Glomerular endothelial cell (primary cell): ENCODE measurements around the gene ZNF69. TPM values are rescaled to one million over a fixed set of nuclear protein-coding genes. Genes with fewer than 3 reads are reported as not detected.
"Not testable (repeated sequence)": the region's sequence is repeated elsewhere in the genome, so short reads cannot be mapped to it uniquely, and the experiment has no call there.

ENCODE experiments used
- DNase-seq: peaks from one replicate; pipeline ENCODE4 v3.0.0-alpha.2; 2011; ENCODE audit warnings: low read depth, low spot score; ENCODE audit errors: extremely low read depth
- total RNA-seq: library from RNA; depleted of rRNA; stranded (reverse); fragments of >200 nt; gene quantifications from 2 replicates; pipeline ENCODE4 v1.2.3, GENCODE V29; 2015

The ZNF69 gene
- total RNA-seq, result 10.1 and 15.2 TPM in 2 replicates

DNA sequence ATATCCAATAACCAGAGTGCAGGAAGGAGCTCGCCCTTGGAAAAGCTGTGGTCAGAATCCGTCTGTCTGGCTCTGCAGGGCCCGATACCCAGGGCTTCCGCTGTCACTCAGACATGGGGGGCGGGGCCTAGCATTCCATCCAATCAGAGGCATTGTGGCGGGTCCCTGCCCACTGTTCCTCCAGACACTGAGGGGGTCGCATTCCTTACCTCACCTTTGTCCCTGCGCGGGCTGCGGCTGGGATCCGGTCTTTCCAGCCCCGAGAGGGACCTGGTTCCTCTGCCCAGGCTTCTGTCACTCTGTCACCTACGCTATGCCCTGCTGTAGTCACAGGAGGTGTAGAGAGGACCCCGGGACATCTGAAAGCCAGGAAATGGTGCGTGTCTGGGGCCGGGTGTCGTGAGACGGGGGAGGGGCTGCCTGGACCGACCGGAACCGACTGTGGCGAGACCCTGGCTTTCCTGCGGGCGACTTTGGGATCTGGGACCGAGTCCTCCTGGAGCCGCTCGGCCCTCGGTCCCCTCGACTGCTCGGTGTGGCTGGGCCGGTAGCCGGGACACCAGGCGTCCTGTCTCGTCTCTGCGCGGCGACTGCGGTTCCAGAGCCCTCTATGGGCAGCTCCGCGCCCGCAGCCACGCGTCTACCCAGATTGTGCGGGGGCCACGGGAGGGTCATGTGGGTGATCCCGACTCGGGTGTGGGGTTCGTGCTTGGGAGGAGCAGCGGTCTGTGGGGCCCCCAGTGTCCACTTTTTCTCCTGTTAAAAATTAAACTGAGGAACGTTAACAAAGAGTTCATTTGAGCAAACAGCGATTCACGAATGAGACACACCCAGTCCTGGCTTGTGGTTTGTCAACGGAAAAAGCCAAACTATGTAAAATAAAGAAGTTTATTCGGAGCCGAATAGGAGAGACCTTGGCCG, at the start of gene ZNF69:
Gene ZNF69, plus strand, starts transcription at position 172 of the 921 bp plus-strand sequence. Its CDS starts 142 bp downstream, at position 314.
- DNase-seq, result no peak

DNA sequence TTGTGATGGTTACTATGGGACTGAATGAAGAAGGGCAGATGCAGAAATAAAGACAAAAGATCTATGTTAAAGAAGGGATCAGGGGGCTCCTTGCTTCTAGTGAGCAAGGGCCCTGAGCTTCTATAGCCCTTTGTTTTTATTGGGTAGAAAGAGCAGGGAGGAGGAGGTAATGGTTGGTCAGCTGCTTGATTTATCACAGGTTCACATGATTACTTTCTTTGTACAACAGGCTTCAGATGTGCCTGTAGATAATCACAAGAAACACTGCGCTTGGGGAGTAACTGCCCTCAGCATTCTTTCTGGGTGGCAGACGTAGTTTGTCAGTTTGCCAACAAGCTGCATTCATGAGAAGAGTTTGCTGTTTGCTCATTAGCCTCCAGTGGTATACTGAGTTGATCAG, 43.9 kb upstream of the ZNF69 start:
- no peak for DNase-seq

DNA sequence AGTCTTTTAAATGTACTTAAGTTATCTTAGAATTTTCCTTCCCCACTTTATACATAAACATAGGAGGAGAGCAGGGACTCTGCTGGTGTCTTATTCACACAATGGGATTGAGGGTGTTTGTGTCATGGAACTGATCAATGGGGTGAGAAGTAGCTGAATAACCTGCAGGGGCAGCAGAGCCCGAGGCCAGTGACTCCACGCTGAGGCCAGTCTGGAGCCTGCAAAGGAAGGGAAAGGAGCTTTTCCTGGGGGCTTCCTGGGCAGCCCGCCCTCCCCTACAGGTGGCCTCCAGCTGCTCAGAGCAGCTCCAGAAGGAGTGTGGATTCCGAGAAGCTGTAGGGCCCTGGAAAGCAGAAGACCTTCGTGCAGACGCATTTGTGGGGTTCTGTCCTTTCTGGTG, 40.0 kb upstream of the ZNF69 start:
- DNase-seq, result not testable (repeated sequence)

DNA sequence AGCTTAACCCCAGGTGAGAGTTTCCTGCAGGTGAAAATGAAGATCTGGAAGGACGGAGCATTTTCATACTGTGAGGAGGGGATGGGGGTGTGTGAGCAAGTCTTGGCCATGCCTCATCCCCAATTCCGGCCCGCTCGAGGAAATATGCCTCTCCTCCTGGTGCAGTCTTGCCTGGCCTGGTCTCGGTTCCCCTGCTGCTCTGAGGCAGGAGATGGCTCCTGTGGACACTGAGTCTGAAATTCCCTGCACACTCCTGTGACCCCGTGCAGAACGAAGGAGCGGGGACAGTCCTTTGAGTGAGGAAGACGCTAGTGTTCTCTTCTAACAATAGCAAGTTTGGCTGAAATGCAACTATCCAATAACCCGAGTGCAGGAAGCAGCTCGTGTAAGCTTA, 39.4 kb upstream of the ZNF69 start:
- no peak for DNase-seq

DNA sequence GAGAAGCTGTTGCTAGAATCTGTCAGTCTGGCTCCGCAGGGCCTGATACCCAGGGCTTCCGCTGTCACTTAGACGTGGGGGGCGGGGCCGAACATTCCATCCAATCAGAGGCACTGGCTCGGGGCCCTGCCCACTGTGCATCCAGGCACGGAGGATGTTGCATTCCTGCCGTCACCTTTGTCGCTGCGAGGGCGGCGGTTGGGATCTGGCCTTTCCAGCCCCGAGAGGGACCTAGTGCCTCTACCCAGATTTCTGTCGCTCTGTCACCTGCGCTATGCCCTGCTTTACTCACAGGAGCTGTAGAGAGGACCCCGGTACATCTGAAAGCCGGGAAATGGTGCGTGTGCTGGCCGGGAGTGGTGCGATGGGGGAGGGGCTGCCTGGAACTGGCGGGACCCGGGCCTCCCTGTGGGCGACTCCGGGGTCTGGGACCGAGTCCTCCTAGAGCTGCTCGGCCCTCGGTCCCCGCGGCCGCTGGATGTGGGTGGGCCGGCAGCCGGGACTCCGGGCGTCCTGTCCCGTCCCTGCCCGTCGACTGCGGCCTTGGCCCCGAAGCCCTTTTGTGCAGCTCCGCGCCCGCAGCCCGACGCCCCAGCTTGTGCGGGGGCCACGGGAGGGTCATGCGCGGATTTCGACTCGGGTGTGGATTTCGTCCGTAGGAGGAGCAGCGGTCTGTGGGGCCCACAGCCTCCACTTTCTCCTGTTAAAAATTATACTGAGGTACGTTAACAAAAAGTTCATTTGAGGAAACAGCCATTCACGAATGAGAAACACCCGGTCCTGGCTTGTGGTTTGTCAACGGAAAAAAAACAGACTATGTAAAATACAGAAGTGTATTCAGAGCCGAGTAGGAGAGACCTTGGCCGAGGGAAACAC, 38.8 kb upstream of the ZNF69 start, which contains the start of gene ZNF439:
Gene ZNF439, plus strand, starts transcription at position 133 of the 876 bp plus-strand sequence. Its CDS starts 142 bp downstream, at position 275.
- no peak for DNase-seq

DNA sequence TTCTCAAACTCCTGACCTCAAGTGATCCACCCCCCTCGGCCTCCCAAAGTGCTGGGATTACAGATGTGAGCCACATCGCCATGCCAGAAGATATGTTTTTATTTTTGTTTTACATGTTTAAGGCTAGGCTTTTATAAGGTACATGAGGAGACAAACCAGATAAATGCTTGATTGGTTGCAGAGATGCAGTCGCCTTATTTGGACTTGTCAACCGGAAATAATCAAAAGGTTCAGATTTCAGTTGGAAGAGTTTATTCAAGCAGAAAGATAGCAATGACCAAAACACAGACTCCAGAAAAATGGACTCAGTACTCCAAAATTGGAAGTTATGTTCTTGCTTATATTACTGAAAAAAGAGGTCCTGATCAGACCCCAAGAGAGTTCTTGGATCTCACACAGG, 37.3 kb upstream of the ZNF69 start:
- not testable (repeated sequence) for DNase-seq

DNA sequence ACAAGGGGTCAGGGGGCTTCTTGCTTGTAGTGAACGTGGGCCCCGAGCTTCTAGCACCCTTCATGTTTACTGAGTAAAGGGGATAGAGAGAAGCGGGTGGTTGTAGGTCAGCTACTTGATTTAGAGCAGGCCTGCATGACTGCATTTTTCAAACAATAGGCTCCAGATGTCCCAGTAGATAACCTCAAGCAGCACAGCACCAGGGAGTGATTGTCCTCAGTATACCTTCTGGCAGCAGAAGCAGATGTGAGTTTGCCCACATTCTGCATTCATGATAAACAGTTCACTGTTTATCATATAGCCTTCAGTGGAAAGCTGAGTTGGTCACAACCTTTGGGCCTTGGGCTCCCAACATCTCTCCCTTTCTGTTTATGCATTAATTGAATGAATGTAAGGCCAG, 34.2 kb upstream of the ZNF69 start:
- DNase-seq, result no peak

DNA sequence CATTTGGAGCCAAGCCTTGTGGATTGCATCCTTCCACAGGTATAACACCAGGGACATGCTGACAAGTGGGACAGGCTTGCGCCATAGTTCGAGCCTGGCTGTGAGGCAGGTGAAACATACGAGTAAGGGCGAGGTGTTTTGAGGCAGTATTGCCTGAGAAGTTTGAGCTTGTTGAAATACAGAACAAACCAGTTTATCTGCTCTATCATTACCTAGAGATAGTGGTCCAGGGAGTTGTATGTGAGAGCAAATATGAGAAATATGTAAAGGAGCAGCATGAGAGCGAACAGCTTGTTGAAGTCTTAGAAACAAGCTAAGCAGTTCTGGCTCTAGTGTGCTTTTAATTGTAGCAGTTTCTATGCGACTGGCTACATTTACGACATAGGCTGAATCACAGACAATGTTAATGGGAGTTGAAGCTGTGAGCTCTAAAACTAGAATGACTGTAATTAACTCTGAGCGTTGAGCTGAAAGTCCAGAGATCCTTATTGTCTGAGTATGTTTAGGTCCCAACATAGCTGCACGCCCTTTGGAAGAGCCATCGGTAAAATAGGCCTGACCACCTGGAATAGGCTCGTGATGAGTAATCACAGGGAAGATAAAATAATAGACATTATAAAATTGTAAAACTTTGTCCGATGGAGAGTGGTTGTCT, 30.9 kb upstream of the ZNF69 start:
- no peak for DNase-seq

DNA sequence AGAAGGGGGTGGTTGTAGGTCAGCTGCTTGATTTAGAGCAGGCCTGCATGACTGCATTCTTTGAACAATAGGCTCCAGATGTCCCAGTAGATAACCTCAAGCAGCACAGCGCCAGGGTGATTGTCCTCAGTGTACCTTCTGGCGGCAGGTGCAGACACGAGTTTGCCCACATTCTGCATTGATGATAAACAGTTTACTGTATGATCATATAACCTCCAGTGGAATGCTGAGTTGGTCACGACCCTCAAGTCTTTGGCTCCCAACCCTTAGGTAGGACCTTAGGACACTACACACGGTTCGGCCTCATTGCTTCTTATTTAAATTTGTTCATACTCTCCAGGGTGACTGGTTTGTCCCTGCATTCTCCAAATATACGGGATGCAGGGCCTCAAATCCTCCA, 26.9 kb upstream of the ZNF69 start:
- no peak for DNase-seq

DNA sequence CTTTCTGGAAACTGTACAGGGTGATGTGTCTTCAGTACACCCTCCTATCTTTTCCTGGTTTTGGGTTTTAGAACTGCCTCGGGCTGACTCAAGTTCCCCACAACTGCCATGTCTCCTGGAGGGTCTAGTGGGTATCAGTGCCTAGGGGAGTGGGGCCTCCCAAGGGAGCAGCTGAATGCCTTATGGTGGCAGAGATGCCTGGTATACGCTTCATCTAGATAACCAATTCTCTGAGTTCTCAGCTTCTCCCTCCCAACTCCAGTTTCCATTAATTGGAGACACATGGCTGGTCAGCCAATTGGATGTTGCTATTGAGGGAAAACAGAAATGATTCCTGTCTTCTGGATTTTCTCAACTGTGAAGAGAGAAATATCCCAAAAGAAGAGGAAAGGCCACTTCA, 26.3 kb upstream of the ZNF69 start:
- DNase-seq, result no peak

DNA sequence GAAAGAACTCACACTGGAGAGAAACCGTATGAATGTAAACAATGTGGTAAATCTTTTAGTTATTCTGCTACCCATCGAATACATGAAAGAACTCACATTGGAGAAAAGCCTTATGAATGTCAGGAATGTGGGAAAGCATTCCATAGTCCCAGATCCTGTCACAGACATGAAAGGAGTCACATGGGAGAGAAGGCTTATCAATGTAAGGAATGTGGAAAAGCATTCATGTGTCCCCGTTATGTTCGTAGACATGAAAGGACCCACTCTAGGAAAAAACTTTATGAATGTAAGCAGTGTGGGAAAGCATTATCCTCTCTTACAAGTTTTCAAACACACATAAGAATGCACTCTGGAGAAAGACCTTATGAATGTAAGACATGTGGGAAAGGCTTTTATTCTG, 19.8 kb upstream of the ZNF69 start:
- DNase-seq, result not testable (repeated sequence)

DNA sequence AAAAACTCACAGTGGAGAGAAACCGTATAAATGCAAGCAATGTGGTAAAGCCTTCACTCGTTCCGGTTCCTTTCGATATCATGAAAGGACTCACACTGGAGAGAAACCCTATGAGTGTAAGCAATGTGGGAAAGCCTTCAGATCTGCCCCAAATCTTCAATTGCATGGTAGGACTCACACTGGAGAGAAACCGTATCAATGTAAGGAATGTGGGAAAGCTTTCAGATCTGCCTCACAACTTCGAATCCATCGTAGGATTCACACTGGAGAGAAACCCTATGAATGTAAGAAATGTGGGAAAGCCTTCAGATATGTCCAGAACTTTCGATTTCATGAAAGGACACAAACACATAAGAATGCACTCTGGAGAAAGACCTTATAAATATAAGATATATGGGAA, 19.4 kb upstream of the ZNF69 start:
- DNase-seq, result no peak

DNA sequence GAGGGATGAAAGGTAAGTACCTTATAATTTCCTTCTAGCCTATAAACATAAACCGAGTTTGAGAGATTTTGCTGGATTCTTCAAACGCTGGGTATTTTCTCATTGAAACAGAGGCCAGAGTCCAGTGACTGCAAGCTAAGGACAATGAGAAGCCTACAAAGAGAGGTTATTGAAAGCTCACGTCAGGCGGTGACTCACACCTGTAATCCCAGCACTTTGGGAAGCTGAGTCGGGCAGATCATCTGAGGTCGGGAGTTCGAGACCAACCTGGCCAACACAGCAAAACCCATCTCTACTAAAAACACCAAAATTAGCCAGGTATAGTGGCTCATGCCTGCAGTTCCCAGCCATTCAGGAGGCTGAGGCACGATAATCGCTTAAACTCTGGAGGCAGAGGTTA, 15.0 kb upstream of the ZNF69 start:
- no peak for DNase-seq

DNA sequence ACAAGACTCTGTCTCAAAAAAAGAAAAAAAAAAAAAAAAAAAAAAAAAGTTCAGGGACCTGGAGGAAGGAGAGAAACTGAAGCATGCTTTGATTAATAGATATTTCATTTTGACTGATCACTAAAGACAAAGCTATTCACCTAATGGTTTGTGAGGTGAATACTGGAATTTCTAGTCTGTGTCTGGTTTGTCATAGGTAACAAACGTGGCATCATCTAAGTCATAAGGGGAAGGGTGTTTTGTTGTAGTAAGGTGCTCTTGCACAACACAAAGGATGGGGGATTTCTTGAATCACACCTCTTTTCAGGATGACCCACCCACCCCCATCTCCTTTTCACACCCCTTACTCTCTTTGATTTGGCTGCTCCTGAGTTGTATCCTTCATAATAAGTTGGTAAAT, 13.8 kb upstream of the ZNF69 start:
- no peak for DNase-seq

DNA sequence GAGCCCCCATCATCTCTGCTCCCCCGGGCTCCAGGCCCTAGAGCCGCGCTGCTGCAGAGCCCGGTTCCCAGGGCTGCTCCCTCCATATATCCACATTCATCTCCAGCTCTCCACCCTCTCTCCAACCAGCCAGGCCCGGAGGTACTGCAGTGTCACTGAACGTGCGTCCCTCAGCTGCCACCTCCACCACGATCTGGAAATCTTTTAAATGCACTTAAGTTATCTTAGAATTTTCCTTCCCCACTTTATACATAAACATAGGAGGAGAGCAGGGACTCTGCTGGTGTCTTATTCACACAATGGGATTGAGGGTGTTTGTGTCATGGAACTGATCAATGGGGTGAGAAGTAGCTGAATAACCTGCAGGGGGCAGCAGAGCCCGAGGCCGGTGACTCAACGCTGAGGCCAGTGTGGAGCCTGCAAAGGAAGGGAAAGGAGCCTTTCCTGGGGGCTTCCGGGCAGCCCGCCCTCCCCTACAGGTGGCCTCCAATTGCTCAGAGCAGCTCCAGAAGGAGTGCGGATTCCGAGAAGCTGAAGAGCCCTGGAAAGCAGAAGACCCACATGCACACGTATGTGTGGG, 7.8 kb upstream of the ZNF69 start:
- DNase-seq, result not testable (repeated sequence)

DNA sequence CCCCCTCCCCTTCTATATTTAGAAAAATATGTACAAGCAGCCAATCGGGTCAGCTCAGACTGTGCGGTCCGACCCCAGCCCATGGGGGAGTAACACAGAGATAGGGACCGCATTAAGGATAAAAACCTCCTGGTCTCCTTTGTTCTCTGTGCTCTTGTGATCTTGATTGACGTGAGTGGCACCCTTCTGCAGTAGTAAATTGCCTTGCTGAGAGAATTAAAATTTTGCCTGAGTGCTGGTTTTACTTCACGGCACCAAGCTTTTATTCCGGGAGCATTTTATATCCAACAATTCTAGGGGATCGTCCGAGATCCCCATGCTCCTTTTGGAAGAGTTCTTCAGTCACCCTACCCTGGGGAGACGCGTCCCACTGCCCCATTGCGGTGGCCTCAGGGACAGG, 7.0 kb upstream of the ZNF69 start:
- no peak for DNase-seq

DNA sequence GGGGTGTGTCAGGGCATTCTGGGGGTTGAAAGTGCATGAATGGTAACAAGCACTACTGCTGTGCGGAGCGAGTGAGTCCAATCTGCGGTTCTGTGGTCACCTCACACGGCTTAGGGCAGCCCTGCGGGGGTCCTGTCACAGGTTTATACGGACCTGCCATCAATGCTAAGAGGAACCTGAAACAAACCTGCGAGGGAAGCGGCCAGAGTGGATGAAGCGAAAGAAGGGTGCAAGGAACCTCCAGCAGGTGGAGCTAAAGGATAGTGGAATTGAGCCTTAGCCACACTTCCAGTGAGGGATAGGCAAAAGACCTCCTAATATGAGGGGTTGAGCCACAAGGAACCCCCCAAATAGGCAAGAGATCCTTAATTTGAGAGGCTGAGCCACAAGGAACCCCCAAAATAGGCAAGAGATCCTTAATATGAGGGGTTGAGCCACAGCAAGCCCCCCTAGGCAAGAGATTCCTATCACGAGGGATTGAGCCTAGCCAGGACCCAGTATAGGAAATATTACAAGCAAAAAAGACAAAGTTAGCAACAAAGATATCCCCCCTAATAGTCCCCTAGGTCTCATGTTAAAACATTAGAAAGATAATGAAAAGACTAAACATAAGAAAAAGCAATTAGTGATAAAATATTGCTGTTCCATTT, 6.3 kb upstream of the ZNF69 start:
- DNase-seq, result no peak

DNA sequence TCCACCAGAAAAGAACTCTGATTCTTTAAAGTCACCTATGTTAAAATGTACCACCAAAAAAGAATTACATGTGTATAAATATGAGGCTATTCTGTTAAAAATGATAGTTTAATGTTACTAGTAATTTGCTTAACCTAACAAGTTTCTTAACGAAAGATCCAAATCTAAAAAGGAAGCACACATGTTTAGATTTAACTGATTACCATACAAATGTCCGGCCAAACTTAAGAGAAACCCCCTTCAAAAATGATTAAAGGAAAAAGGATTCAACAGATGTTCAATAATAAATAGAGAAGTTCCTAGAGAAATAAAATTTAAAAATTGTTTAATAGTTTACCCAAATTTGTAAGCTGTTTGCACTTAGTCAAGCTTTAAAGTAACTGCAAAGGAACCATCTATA, 5.0 kb upstream of the ZNF69 start:
- no peak for DNase-seq

DNA sequence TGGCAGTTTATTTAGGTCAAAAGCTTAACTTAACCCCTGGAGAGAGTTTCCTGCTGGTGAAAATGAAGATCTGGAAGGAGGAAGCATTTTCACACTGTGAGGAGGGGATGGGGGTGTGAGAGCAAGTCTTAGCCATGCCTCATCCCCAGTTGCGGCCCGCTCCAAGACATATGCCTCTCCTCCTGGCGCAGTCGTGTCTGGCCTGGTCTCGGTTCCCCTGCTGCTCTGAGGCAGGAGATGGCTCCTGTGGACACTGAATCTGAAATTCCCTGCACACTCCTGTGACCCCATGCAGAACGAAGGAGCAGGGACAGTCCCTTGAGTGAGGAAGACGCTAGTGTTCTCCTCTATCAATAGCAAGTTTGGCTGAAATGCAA, 360 bp upstream of the ZNF69 start:
- no peak for DNase-seq

DNA sequence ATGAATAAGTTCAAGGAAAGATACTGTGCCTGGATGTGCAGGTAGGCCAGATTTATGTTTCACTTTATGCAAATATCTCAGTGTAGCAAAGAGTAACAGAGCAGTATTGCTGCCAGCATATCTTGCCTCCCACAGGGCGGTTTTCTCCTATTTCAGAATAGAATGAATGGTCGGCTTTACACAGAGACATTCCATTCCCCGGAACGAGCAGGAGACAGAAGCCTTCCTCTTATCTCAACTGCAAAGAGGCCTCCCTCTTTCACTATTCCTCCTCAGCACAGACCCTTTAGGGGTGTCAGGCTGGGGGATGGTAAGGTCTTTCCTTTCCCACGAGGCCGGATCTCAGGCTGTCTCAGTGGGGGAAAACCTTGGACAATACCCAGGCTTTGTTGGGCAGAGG, 2.3 kb downstream of the ZNF69 start:
- DNase-seq, result not testable (repeated sequence)
